Lung (tissue), 12 donors: ENCODE data around the gene TTYH2. TPM values are rescaled to one million over a fixed set of nuclear protein-coding genes. Genes with fewer than 3 reads are reported as not detected.

Experiments
- ATAC-seq: fragments of 200-7000 bp; cut with Tn5 transposase; one replicate; pipeline ENCODE4 v1.9.1; 2020; ENCODE audit warnings: moderate number of reproducible peaks; ENCODE audit not compliant: insufficient read depth, low FRiP score
- DNase-seq, 3 donors: peaks; one replicate each; pipeline ENCODE4 v3.0.0-alpha.2; 2013 to 2017
- H3K27ac ChIP-seq, 2 donors: one replicate each; pipeline ENCODE4 v1.5.1; 2013; ENCODE audit warnings: mild to moderate bottlenecking in 2 of 2, moderate library complexity in 2 of 2, control low read depth in 1 of 2, inconsistent platforms in 1 of 2, low read depth in 1 of 2, low read length in 1 of 2
- H3K27me3 ChIP-seq, 3 donors: one replicate each; pipeline ENCODE4 v1.5.1; 2013; ENCODE audit warnings: low read length in 2 of 3; ENCODE audit not compliant: control insufficient read depth in 3 of 3, insufficient read depth in 3 of 3
- H3K36me3 ChIP-seq, 4 donors: one replicate each; pipeline ENCODE4 v1.5.1; 2013; ENCODE audit warnings: low read length in 4 of 4, mild to moderate bottlenecking in 1 of 4, moderate library complexity in 1 of 4; ENCODE audit not compliant: control insufficient read depth in 4 of 4, insufficient read depth in 4 of 4
- H3K4me1 ChIP-seq, 5 donors: one replicate each; pipeline ENCODE4 v1.5.1; 2013; ENCODE audit warnings: low read length in 5 of 5, mild to moderate bottlenecking in 2 of 5, moderate library complexity in 1 of 5; ENCODE audit not compliant: control insufficient read depth in 5 of 5, insufficient read depth in 5 of 5
- H3K4me3 ChIP-seq: one replicate; pipeline ENCODE4 v1.5.1; 2013; ENCODE audit warnings: mild to moderate bottlenecking, control low read depth, moderate library complexity
- H3K9ac ChIP-seq, 2 donors: one replicate each; pipeline ENCODE4 v1.5.1; 2013; ENCODE audit warnings: low read length in 2 of 2, control low read depth in 1 of 2; ENCODE audit not compliant: insufficient read depth in 1 of 2
- H3K9me3 ChIP-seq, 4 donors: one replicate each; pipeline ENCODE4 v1.5.1; 2013; ENCODE audit warnings: low read length in 3 of 4, mild to moderate bottlenecking in 1 of 4, moderate library complexity in 1 of 4; ENCODE audit not compliant: control insufficient read depth in 4 of 4, insufficient read depth in 3 of 4
- WGBS, 2 donors: extraction: QIAGEN DNeasy Blood & Tissue Kit; methylation state at CpG; one replicate each; pipeline ENCODE4 v1.1.7; 2013; 5-methylcytosine and 5-hydroxymethylcytosine counted together
- polyA plus RNA-seq, 2 donors: library from polyadenylated mRNA; stranded (reverse); fragments of 200-250 nt; gene quantifications; one replicate each; pipeline ENCODE4 v1.2.1, GENCODE V29; 2013
- total RNA-seq, 2 donors: library from RNA; depleted of rRNA in 1 of 2; stranded (reverse); fragments of >200 nt in 1 of 2; gene quantifications; one replicate each; pipeline ENCODE4 v1.2.1, GENCODE V29; 2014 to 2021
- TF ChIP-seq, protein P1 (sequence below): IDR thresholded peaks from 2 replicates; pipeline ENCODE4 v1.5.1; 2012; ENCODE audit warnings: mild to moderate bottlenecking; ENCODE audit errors: control extremely low read depth, extremely low read depth
- donor health status: control.
- donor health status: control.
- donor health status: Bipolar disorder and iron deficiency.
- donor health status: healthy.
- donor health status: DM: yes; HTN: yes; CAD: no.

Gene TTYH2
- total and polyA plus RNA-seq, 4 donors = 2.3 to 10.6 (median 5.4) TPM

DNA sequence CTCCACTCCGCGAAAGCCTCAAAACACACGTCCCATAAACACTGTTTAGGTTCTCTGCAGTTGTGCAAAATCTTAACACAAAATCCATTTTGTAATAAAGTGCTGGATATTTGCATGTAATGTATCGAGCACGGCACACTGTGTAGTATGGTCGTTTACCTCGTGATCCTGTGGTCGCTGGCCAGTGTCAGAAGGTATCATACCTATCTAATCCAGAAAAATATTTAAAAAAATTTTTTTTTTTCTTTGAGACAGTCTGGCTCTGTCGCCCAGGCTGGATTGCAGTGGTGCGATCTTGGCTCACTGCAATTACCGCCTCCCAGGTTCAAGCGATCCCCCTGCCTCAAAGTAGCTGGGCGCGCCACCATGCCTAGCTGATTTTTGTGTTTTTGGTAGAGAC lies 8.9 kb upstream of the TTYH2 start:
- Histone ChIP-seq H3K9me3 (no peaks in the 10 kb centered on the region), H3K27me3 (peaks cover 0 to 8% (median 0%) of the 10 kb centered on the region in 3 donors), H3K36me3 (peaks cover 9 to 33% (median 25%) of the 10 kb centered on the region in 4 donors), H3K4me3 (peak overlapping the region; percentile 90), H3K4me1 (peaks cover 3 to 17% (median 8%) of the 10 kb centered on the region in 5 donors), H3K27ac (peak overlapping the region in 1 of 2 donors; percentile 90), H3K9ac (peak overlapping the region; percentile 93 to 97)
- ATAC-seq = no peak
- WGBS, 2 donors = 51 to 59% methylated on average over 14 of the region's 14 CpGs
- TF ChIP-seq, protein P1, sequence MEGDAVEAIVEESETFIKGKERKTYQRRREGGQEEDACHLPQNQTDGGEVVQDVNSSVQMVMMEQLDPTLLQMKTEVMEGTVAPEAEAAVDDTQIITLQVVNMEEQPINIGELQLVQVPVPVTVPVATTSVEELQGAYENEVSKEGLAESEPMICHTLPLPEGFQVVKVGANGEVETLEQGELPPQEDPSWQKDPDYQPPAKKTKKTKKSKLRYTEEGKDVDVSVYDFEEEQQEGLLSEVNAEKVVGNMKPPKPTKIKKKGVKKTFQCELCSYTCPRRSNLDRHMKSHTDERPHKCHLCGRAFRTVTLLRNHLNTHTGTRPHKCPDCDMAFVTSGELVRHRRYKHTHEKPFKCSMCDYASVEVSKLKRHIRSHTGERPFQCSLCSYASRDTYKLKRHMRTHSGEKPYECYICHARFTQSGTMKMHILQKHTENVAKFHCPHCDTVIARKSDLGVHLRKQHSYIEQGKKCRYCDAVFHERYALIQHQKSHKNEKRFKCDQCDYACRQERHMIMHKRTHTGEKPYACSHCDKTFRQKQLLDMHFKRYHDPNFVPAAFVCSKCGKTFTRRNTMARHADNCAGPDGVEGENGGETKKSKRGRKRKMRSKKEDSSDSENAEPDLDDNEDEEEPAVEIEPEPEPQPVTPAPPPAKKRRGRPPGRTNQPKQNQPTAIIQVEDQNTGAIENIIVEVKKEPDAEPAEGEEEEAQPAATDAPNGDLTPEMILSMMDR = no peak
- no peak for DNase-seq

DNA sequence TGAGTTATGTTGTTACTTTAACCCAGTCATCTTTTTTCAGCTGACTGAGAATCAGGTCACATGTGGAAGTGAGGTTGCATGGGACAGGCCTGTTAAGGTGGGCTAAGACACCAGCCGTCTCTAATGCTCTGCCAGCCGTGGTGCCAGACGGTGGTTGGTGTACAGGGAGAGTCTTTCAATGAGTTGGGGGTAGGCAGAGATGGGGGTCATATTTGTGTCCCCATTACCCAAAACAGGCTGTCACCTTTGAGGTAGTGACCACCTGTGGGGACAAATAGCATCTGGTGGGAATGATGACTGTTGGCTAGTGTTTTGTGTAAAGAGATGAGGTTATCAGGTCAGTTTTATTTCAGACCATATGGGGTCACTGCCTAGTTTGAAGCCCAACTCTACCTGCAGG lies 8.1 kb upstream of the TTYH2 start:
- DNase-seq (no peak), ATAC-seq (no peak)
- Histone ChIP-seq H3K36me3 (peaks cover 11 to 36% (median 30%) of the 10 kb centered on the region in 4 donors), H3K4me1 (peaks cover 3 to 19% (median 10%) of the 10 kb centered on the region in 5 donors), H3K9ac (peak overlapping the region in 1 of 2 donors; percentile 67), H3K9me3 (no peaks in the 10 kb centered on the region), H3K27me3 (peaks cover 0 to 6% (median 0%) of the 10 kb centered on the region in 3 donors), H3K4me3 (no peak overlapping the region), H3K27ac (no peak overlapping the region)
- WGBS, 2 donors = 87 to 88% methylated on average over 3 of the region's 3 CpGs
- TF ChIP-seq, protein P1 = no peak

DNA sequence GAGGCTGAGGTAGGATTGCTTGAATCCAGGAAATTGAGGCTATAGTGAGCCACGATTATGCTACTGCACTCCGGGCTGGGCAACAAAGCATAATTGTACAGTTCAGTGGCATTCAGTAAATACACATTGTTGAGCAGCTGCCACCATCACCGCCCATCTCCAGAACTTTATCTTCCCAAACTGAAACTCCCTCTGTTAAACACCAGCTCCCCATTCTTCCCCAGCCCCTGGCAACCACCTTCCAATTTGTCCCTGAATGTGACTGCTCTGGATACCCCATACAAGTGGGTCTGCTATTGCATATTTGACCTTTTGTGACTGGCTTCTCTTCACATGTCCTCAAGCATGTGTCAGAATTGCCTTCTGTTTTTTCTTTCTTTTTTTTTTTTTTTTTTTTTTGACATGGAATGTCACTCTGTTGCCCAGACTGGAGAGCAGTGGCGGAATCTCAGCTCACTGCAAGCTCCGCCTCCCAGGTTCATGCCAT lies 7.0 kb upstream of the TTYH2 start:
- H3K9me3 ChIP-seq = no peaks in the 10 kb centered on the region
- H3K36me3 ChIP-seq = peaks cover 11 to 40% (median 31%) of the 10 kb centered on the region in 4 donors
- TF ChIP-seq, protein P1 = no peak
- no peak overlapping the region for H3K27ac ChIP-seq
- ATAC-seq (no peak), DNase-seq (no peak)
- peaks cover 7 to 28% (median 13%) of the 10 kb centered on the region in 5 donors for H3K4me1 ChIP-seq
- peaks cover 0 to 1% (median 0%) of the 10 kb centered on the region in 3 donors for H3K27me3 ChIP-seq
- H3K4me3 ChIP-seq = no peak overlapping the region
- H3K9ac ChIP-seq = no peak overlapping the region
- WGBS, 2 donors = 68 to 72% methylated on average over 5 of the region's 5 CpGs
